ENCODE data around the gene GRIK2. TPM values are rescaled to one million over a fixed set of nuclear protein-coding genes. Genes with fewer than 3 reads are reported as not detected.
A peak's percentile ranks its signal among the peaks of the same experiment; 100 is the strongest.

GRIK2 gene
- total and polyA plus RNA-seq, 2 of the 4 experiments (the other 2 are of a cell fraction) = 8.2 to 15.2 TPM

DNA sequence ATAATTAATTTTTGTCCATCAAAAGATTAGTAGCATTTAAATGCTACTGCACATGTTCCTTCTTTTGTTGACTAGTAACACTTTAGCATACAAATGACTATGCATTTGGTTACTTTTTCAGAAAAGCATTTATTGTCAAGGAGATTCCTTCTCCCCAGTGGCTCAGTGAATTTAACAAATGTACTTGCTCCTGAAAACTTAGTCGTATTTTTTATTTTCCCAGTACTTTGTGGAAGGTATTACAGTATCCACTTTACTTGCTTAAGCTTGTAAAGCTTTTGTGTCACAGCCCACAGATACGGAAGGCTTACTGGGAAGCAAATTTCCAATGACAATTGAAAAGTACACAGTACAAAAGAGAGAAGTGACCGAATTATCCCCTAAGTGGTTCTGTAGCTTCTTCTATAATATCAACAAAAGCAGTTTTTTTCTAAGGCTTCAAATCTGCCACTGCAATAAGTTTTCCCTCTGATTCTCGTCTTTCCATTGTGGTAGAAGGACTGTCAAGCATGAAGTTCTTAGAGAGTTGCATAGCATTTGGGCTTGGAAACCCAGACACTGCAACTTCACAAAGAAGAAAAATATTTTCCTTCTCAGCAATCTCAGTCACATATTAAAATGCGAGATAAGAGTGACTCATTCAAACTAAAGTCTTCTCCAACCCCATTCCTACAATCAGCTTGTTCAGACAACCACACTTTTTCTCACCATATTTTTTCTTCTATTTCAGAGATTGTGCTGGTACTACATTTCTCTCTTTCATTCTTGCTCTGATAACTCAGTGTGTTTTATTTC is 431.2 kb downstream of the GRIK2 start:
- Histone ChIP-seq H3K4ac (ENCODE audit: low read depth, low read length) (no peak overlapping the region), H3K27me3 (ENCODE audit: control insufficient read depth, insufficient read depth, low read length) (no peaks in the 10 kb centered on the region), H3K4me3 (ENCODE audit: insufficient read depth, low read depth, low read length) (no peak overlapping the region), H2BK15ac (ENCODE audit: low read depth, low read length) (no peak overlapping the region), H4K91ac (ENCODE audit: insufficient read depth, low read depth, low read length) (no peak overlapping the region), H2BK20ac (ENCODE audit: low read depth, low read length) (no peak overlapping the region), H3K9me3 (ENCODE audit: control insufficient read depth, insufficient read depth, low read length) (peaks cover 4% of the 10 kb centered on the region; the same call in 1 of the 2 replicates), H3K36me3 (ENCODE audit: control insufficient read depth, insufficient read depth, low read length) (no peaks in the 10 kb centered on the region), H3K18ac (ENCODE audit: low read depth, low read length) (no peak overlapping the region), H4K8ac (ENCODE audit: low read depth in 2 of 2, low read length in 2 of 2) (no peak overlapping the region), H3K23ac (ENCODE audit: low read depth, low read length) (no peak overlapping the region), H4K20me1 (ENCODE audit: insufficient read depth, low read length) (no peaks in the 10 kb centered on the region), H2AFZ (replicated peaks; ENCODE audit: low read length, poor library complexity) (no peak overlapping the region), H3K14ac (replicated peaks; ENCODE audit: low read depth, low read length) (no peak overlapping the region), H3K4me1 (ENCODE audit: control insufficient read depth, insufficient read depth, low read length) (peaks cover 2% of the 10 kb centered on the region; the same call in 1 of the 2 replicates), H2BK120ac (ENCODE audit: low read depth, low read length) (no peak overlapping the region), H3K9me1 (ENCODE audit: insufficient read depth, low read length) (no peaks in the 10 kb centered on the region), H3K56ac (ENCODE audit: extremely low read depth, insufficient read depth, low read length) (no peak overlapping the region), H3K9ac (ENCODE audit: low read depth, low read length) (no peak overlapping the region), H2BK5ac (ENCODE audit: low read depth, low read length, poor library complexity, severe bottlenecking) (no peak overlapping the region), H2AK9ac (replicated peaks; ENCODE audit: low read depth, low read length, poor library complexity) (no peak overlapping the region), H4K5ac (ENCODE audit: low read depth, low read length) (no peak overlapping the region), H3K27ac (ENCODE audit: insufficient read depth, low read length) (no peak overlapping the region), H2AK5ac (ENCODE audit: low read depth, low read length) (no peak overlapping the region), H3K4me2 (ENCODE audit: low read depth, low read length) (peak overlapping the region; percentile 35; the same call in 1 of the 2 replicates), H3K79me1 (ENCODE audit: low read depth in 1 of 2, low read length in 2 of 2) (no peaks in the 10 kb centered on the region)
- in situ Hi-C loops (cut with MboI; ENCODE audit: low sequenced_read_pairs) = no loop called here
- no TSS peak for BruUV-seq (replicated peaks)
- ChIA-PET POLR2A (ENCODE audit: unreplicated experiment) (no interaction called here), CTCF (interaction anchor here (0.6 to 1.7 kb wide), 3 partner anchors 11 to 369 kb away, joined by 4 to 5 read pairs (median 4); no protein-coding TSS in a partner anchor)
- intact Hi-C loops (cut with micrococcal nuclease) = no loop called here
- peak; percentile 25 for DNase-seq
- 67% methylated on average over 1 of the region's 5 CpGs; no CpG with 5 or more reads in 1 of the 2 experiments for WGBS, 2 experiments (ENCODE audit: extremely low coverage in 2 of 2, insufficient read length in 1 of 2)
- dilution Hi-C loops (cut with HindIII; ENCODE audit: low sequenced_read_pairs, unreplicated experiment) = no loop called here
- ATAC-seq (ENCODE audit: low read depth) = no peak
- no peak for TF ChIP-seq RCOR1 (IDR thresholded peaks at IDR 0.05; ENCODE audit: insufficient replicate concordance, low read length)
- TF ChIP-seq, protein P1, sequence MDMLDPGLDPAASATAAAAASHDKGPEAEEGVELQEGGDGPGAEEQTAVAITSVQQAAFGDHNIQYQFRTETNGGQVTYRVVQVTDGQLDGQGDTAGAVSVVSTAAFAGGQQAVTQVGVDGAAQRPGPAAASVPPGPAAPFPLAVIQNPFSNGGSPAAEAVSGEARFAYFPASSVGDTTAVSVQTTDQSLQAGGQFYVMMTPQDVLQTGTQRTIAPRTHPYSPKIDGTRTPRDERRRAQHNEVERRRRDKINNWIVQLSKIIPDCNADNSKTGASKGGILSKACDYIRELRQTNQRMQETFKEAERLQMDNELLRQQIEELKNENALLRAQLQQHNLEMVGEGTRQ (IDR thresholded peaks at IDR 0.05; ENCODE audit: low read depth, low read length) = no peak

Data from IMR-90 (cell line).